Measurements from ENCODE around the gene LORICRIN. TPM values are rescaled to one million over a fixed set of nuclear protein-coding genes. Genes with fewer than 3 reads are reported as not detected.
"Not testable (repeated sequence)": the region's sequence is repeated elsewhere in the genome, so short reads cannot be mapped to it uniquely, and the experiment has no call there.

The LORICRIN gene
- total RNA-seq, 2 donors from 2014 or later = not detected

GRCh38 chr1:153229076-153229829 lies 30.2 kb upstream of the LORICRIN start:
- H3K4me1 ChIP-seq; H3K9me3 ChIP-seq; DNase-seq (ENCODE audit: low spot score); H3K4me3 ChIP-seq; H3K27ac ChIP-seq; H3K36me3 ChIP-seq; H3K27me3 ChIP-seq: not testable (repeated sequence)
- peak; percentile 17 to 49 for TF ChIP-seq CTCF (IDR thresholded peaks at IDR 0.05)

DNA sequence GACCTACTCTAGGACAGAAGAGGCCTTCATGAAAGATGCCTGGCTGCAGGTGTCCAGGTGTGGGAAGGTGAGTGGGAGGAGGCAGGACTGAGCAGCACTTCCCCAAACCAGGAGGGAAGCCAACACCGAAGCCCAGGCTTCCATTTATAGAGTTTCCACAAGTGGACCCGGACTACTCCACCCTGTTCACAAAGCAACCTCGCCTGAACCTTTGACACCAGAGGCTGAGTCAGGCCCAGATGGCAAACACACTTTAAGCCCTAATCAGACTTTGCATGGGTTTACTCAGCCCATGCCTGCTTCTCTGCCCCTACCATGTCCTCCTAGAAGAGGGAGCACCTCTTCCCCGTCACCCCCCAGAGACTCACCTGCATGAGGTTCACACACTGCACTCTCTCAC lies 28.1 kb upstream of the LORICRIN start:
- no peak for TF ChIP-seq CTCF (IDR thresholded peaks at IDR 0.05)
- Histone ChIP-seq H3K27me3 (no peaks in the 10 kb centered on the region), H3K9me3 (no peaks in the 10 kb centered on the region), H3K4me1 (no peaks in the 10 kb centered on the region), H3K27ac (no peak overlapping the region), H3K36me3 (no peaks in the 10 kb centered on the region), H3K4me3 (no peak overlapping the region)
- no peak for DNase-seq (ENCODE audit: low spot score)

- no peak overlapping the region for H3K27ac ChIP-seq
- H3K36me3 ChIP-seq = no peaks in the 10 kb centered on the region
- no peaks in the 10 kb centered on the region for H3K4me1 ChIP-seq
Measured at GRCh38 chr1:153231785-153232184, 27.7 kb upstream of the LORICRIN start.

GRCh38 chr1:153232553-153232952 lies 26.9 kb upstream of the LORICRIN start:
- Histone ChIP-seq H3K27ac (no peak overlapping the region), H3K36me3 (no peaks in the 10 kb centered on the region), H3K4me1 (no peaks in the 10 kb centered on the region), H3K27me3 (no peaks in the 10 kb centered on the region), H3K4me3 (no peak overlapping the region), H3K9me3 (no peaks in the 10 kb centered on the region)
- no peak for TF ChIP-seq CTCF (IDR thresholded peaks at IDR 0.05)
- no peak for DNase-seq (ENCODE audit: low spot score)

More at GRCh38 chr1:153231785-153232184, 27.7 kb upstream of the LORICRIN start:
- H3K9me3 ChIP-seq = no peaks in the 10 kb centered on the region
- H3K4me3 ChIP-seq = no peak overlapping the region
- TF ChIP-seq CTCF (IDR thresholded peaks at IDR 0.05) = no peak
- no peak for DNase-seq (ENCODE audit: low spot score)
- H3K27me3 ChIP-seq = no peaks in the 10 kb centered on the region

DNA sequence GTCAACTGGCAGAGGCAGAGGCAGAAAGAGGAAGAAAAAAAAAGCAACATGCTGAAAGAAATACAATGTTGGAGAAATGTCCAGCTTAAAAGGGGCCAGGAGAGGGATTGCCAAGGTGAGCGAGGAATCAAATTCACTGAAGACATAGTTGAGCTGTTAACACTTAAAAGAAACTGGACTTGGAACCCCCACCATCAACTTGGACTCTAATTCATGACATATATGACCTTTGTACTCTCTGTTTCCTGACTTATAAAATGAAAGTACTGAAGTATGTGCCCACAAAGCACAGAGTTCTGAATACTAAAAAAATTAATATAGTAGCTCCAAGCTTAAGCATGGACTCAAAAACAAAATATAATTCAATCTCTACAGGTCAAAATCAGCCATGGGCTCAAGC lies 26.0 kb upstream of the LORICRIN start:
- no peaks in the 10 kb centered on the region for H3K9me3 ChIP-seq
- no peak for TF ChIP-seq CTCF (IDR thresholded peaks at IDR 0.05)
- H3K27me3 ChIP-seq = no peaks in the 10 kb centered on the region
- no peak overlapping the region for H3K4me3 ChIP-seq
- no peak for DNase-seq (ENCODE audit: low spot score)
- no peaks in the 10 kb centered on the region for H3K4me1 ChIP-seq
- H3K36me3 ChIP-seq = no peaks in the 10 kb centered on the region
- H3K27ac ChIP-seq = no peak overlapping the region

GRCh38 chr1:153238527-153238926 lies 21.0 kb upstream of the LORICRIN start:
- Histone ChIP-seq H3K4me3 (no peak overlapping the region), H3K27ac (no peak overlapping the region), H3K9me3 (no peaks in the 10 kb centered on the region), H3K27me3 (no peaks in the 10 kb centered on the region), H3K36me3 (no peaks in the 10 kb centered on the region), H3K4me1 (no peaks in the 10 kb centered on the region)
- TF ChIP-seq CTCF (IDR thresholded peaks at IDR 0.05) = no peak
- no peak for DNase-seq (ENCODE audit: low spot score)

Measured in right atrium auricular region (tissue), 2 donors.